GM06990 (cell line): ENCODE results near the gene BBX.

Source experiments
- DNase-seq: peaks from one replicate; pipeline ENCODE4 v3.0.0-alpha.2; 2011; ENCODE audit not compliant: insufficient read length; ENCODE audit errors: extremely low read depth
- H3K27me3 ChIP-seq: replicated peaks from 2 replicates; pipeline ENCODE4 v1.6.0; 2011; ENCODE audit warnings: low read length; ENCODE audit not compliant: control insufficient read depth, insufficient read depth
- H3K36me3 ChIP-seq: 2 replicates; pipeline ENCODE4 v1.5.1; 2011; ENCODE audit warnings: low read length; ENCODE audit not compliant: control insufficient read depth, insufficient read depth
- H3K4me3 ChIP-seq: replicated peaks from 2 replicates; pipeline ENCODE4 v1.5.1; 2011; ENCODE audit warnings: low read depth, mild to moderate bottlenecking, control low read depth, low read length
- TF ChIP-seq, protein P1 (sequence below): IDR thresholded peaks from 2 replicates; pipeline ENCODE4 v1.5.1; 2011; ENCODE audit warnings: low read length, control low read depth, mild to moderate bottlenecking, inconsistent platforms; ENCODE audit not compliant: insufficient read depth, poor library complexity, severe bottlenecking

Gene BBX

DNA sequence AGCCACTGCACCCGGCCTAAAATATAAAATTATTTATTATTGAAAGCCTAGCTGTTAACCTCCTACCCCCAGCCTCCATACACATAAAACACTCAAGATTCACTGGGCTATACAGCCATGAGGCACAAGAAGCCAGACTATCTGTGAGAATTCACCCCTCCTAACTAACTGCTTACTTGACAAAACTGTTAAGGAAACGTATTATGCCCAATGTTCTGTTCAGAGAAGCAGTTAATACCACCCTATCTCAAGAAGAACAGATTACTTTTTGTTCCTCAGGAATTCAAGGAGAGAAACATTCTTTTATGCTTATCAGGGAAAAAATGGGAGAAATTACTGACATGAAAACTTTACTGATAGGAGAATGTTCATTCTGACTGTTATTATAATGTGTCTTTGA is 144.1 kb downstream of the BBX start:
- Histone ChIP-seq H3K4me3 (no peak overlapping the region), H3K27me3 (no peaks in the 10 kb centered on the region), H3K36me3 (no peaks in the 10 kb centered on the region)
- TF ChIP-seq, protein P1, sequence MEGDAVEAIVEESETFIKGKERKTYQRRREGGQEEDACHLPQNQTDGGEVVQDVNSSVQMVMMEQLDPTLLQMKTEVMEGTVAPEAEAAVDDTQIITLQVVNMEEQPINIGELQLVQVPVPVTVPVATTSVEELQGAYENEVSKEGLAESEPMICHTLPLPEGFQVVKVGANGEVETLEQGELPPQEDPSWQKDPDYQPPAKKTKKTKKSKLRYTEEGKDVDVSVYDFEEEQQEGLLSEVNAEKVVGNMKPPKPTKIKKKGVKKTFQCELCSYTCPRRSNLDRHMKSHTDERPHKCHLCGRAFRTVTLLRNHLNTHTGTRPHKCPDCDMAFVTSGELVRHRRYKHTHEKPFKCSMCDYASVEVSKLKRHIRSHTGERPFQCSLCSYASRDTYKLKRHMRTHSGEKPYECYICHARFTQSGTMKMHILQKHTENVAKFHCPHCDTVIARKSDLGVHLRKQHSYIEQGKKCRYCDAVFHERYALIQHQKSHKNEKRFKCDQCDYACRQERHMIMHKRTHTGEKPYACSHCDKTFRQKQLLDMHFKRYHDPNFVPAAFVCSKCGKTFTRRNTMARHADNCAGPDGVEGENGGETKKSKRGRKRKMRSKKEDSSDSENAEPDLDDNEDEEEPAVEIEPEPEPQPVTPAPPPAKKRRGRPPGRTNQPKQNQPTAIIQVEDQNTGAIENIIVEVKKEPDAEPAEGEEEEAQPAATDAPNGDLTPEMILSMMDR, result no peak
- DNase-seq, result no peak

DNA sequence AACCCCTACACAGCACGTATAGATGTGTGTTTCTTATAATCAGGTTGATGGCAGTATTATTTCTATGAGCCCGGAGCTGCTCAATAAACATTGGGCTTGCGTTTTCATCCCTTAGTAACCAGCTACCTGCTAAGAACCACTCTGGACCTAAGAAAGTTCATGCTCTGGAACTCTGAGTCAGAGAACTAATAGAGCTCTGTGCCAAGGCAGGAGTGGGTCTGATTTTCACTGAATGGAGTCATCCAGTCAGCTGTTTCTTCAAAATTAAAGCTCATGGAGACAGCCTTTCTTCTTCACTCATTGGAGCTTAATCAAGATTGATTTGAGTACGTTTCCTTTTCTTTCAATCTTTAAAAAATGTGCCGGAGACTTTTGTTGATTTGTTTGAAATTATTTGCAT is 145.7 kb downstream of the BBX start:
- DNase-seq, result no peak
- Histone ChIP-seq H3K36me3 (no peaks in the 10 kb centered on the region), H3K27me3 (no peaks in the 10 kb centered on the region), H3K4me3 (no peak overlapping the region)
- TF ChIP-seq, protein P1, result no peak

DNA sequence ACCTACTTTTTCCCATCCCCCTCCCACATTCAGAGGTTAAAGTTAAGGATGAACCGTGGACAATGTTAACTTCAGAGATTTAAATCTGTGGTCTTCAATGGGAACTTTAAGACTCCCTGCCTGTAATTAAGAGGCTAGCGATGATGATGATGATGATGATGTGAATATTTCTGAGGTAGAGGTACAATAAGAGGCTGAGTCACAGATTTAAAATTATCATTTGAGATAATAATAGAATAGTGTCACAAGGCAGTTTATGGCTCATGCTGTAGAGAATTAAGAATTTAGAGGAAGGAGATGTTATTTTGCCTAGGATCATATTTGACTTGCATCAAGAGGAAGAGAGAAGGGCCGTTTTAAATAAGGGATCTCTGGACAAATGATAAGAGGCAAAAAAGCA is 146.2 kb downstream of the BBX start:
- no peak for DNase-seq
- H3K4me3 ChIP-seq, result no peak overlapping the region
- no peaks in the 10 kb centered on the region for H3K27me3 ChIP-seq
- TF ChIP-seq, protein P1, result no peak
- no peaks in the 10 kb centered on the region for H3K36me3 ChIP-seq

DNA sequence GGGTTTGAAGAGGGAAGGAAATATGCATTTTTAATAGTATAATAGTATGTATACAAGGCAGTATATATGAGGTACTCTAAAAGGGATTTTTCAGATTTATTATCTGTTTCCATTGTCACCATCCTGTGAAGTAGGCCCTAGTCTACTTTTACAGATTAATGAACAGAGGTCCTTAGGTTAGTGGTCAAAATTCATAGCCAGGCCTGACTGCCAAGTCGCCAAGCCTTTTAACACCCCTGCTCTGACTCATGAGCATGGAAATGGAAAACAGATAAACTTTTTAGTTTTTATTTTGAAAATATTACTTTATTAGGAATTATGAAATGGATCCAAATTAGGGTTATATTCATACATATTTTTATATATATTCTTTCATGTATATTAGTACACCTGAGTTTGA is 146.9 kb downstream of the BBX start:
- no peak for DNase-seq
- H3K27me3 ChIP-seq, result no peaks in the 10 kb centered on the region
- TF ChIP-seq, protein P1, result no peak
- no peak overlapping the region for H3K4me3 ChIP-seq
- H3K36me3 ChIP-seq, result no peaks in the 10 kb centered on the region

DNA sequence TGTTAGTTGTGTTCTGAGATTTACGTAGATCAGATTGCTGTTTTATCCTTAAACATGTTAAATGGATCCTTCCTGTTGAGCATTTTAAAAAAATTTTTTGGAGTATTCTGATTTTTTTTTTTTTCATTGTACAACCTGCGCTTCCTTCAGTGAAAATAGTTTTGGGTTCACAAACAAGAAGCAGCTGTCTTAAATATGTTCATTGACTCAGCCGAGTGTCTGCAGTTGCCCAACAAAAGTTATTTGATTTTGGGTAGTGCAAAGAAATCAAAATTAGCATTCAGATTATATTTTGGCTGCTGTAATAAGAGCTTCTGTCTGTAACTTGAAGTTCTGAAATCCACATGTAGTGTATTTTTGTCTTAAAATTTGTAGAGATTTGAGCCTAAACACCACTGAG is 148.2 kb downstream of the BBX start:
- no peak for DNase-seq
- TF ChIP-seq, protein P1, result no peak

DNA sequence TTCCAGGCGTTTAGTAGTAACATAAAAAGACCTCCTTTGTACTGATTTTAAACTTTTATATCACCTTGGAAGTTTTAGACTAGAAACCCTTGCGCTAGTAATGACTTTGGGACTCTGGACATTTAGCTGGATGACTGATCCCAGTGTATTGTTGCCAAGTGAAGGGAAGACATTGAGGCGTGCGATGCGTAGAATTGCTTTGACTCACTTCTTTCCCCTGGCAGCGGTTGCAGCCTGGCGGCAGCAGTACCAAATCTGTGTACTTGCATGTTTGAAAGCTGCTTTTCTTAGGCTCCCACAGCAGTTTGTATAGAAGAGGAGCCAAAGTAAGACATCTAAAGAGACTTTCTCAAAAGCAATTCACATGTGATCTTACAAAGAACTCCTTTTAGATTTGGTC is 151.6 kb downstream of the BBX start:
- H3K36me3 ChIP-seq, result no peaks in the 10 kb centered on the region
- H3K27me3 ChIP-seq, result no peaks in the 10 kb centered on the region
- no peak overlapping the region for H3K4me3 ChIP-seq
- TF ChIP-seq, protein P1, result no peak
- DNase-seq, result no peak

More for the DNA sequence above, 148.2 kb downstream of the BBX start:
- no peaks in the 10 kb centered on the region for H3K36me3 ChIP-seq
- H3K27me3 ChIP-seq, result no peaks in the 10 kb centered on the region
- no peak overlapping the region for H3K4me3 ChIP-seq
